HG02610 (cell line): ENCODE data around the gene KRTAP1-3.
"Not testable (repeated sequence)": the region's sequence is repeated elsewhere in the genome, so short reads cannot be mapped to it uniquely, and the experiment has no call there.

ENCODE experiments used
- ATAC-seq: cut with Tn5 transposase; IDR thresholded peaks from one replicate; pipeline ENCODE4 v1.9.1; 2021; ENCODE audit warnings: mild to moderate bottlenecking, moderate library complexity; ENCODE audit not compliant: unreplicated experiment

Gene KRTAP1-3

DNA sequence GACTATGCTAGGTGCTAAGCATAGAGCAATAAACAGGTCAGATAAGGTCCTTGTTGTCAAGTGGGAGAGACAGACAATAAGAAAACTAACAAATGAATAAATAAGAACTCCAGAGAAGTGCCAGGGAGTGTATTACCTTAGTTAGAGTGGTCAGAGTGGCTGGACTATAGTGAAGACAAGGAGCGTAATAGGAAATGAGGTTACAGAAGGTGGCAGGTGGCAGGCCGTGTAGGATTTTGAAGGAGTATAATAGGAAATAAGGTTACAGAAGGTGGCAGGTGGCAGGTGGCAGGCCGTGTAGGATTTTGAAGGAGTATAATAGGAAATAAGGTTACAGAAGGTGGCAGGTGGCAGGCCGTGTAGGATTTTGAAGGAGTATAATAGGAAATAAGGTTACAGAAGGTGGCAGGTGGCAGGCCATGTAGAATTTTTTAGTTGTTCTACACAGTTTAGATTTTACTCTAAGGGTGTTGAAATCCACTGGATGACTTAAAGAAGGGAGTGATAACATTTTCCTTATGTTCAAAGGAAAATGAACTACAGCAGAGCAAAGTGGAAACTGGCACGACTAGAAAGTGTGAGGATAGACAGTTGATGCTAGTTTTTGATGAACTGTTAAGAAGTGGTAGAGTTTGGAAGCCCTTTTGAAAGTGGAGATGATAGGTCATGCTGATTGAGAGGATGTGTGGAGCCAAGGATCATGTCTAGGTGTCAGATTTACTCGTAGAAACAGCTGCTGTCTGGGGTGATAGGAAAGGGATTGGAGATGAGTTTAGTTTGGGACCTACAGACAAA, 22.2 kb downstream of the KRTAP1-3 start:
- ATAC-seq: no peak

DNA sequence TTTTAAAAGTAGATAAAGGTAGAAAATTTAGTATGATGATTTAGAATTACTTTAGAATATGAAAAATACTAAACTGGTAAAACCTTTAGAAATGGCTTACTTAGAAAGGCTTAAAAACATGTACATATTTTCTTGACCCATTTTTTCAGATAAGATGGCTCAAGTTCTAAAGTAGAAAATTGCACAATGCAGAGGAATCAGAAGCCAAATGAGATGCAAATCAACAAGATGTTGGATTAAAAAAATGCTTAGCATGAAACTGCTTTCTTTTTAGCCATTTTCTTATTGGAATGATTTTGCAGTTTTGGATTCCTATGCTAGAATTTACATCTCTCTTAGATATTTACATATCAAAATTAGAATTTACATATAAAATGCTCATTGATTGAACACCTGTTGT, 24.2 kb downstream of the KRTAP1-3 start:
- no peak for ATAC-seq

DNA sequence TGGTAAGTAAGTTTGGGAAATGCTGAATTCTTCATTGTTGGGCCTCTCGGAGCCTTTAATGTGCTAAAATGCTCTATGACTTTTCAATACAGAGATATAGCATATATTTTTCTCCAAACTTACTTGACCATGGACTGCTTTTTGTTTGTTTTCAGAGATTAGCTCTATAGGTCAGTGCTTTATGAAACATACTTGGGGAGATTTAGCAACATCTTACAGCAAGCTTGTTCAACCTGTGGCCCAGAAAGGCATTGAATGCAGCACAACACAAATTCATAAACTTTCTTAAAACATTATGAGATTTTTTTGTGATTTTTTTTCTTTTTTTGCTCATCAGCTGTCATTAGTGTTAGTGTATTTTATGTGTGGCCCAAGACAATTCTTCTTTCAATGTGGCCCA, 24.7 kb downstream of the KRTAP1-3 start:
- no peak for ATAC-seq

DNA sequence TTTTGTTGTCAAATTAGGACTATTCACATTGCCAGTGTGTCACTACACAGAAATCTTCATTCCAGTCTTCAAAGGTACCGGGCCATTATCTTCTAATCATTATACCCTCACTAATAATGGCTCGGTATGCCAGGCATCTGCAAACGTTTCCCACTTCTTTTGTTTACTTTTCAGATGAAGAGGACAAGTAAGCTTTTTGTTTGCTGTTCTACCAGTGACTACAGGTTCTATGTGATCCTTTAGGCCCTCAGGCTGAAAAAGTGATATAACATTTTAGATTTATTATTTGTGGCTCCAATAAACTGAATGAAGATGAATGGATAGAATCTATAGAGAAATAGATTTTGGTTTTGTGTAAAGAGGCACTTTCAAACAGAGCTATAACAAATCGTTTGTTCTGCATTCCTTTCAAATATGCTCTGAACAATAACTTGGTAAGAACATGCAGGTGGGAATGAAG, 25.3 kb downstream of the KRTAP1-3 start:
- ATAC-seq: no peak

DNA sequence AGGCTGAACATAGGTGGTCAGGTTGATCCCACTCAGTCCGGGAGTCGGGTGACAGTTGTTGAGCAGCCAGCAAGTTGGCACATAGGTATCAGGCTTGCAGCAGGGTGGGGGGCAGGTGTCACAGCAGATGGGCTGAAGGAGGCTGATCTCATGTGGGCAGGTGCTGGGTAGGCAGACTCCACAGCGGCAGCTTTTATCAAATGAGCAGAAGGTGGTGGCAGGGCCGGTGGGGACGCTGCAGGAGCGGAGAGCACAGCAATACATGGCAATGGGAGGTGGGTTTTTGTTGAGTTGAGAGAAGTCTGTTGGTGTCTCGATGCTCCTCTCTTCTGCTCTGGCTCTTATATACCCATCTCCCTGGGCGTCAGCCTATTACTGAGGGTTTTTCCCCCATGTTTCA, 25.9 kb downstream of the KRTAP1-3 start, which contains the start of gene KRTAP3-1:
KRTAP3-1 (minus strand) TSS at position 318 of the 400 bp plus-strand sequence; CDS start at position 264, 54 bp downstream.
- ATAC-seq: no peak

DNA sequence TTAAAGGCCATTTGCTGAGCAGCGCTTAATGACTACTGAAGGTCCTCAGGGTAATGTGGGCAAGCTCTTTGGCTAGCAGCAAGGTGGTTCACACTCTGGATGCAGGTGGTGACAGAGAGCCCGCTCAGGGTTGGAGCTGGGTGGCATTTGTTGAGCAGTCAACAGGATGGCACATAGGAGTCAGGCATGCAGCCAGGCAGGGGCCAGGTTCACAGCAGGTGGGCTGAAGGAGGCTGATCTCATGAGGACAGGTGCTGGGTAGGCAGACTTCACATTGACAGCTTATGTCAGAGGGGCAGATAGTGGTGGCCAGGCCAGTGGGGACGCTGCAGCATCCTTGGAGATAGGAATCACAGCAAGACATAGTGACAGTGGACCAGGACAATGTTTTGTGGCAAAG, 30.3 kb downstream of the KRTAP1-3 start:
- ATAC-seq: no peak

DNA sequence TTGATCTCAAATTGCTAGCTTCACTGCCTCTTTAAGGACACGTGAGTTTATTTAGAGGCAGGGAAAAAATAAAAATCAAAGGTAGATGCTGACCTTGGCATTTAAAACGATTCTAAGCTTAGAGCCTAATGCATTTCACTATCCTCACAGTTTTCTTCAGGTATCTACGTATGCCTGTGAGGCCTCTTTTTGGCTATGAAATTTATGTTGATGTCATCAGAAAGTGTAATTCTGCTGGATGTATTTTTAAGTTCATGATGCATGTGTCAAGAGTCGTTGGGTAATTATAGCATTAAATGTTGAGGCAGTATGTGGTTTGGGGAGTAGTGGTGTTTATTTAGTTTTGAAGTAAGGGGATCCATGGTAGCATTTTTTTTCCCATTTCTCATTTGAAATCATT, 30.7 kb downstream of the KRTAP1-3 start:
- ATAC-seq: no peak

DNA sequence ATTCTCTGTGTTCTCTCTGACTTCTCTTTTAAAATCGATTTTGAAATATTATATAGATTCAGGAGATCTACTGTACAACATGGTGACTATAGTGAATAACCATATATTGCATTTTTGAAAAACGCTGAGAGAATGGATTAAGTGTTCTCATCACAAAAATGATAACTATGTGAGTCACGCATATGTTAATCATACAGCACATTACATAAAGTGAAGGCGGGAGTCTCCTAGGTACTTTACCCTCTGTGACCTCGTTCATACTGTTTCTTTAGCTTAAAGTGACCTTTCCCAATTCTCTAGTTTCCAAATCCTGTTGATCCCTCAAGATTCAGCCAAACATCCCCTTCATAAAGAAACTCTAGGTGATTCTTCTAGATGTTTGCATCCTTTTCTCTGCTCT, 31.9 kb downstream of the KRTAP1-3 start:
- ATAC-seq: no peak

DNA sequence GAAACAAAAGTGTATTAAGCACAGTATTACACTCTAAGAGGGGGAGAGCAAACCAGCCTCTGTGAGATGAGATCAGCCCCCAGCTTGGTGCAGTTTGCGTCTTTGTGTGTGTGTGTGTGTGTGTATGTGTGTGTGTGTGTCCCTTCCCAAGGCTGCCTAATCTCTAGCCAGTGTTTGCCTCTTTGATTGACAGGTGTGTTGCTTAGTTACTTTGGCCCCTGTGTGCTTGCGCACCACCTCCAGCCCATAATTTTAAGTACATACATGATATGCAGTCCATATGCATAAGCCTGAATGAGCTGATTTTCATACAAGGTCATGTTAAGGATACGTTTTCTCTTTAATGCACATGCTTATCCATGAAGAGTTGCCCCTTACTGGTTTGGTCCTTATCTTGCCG, 32.9 kb downstream of the KRTAP1-3 start:
- no peak for ATAC-seq

DNA sequence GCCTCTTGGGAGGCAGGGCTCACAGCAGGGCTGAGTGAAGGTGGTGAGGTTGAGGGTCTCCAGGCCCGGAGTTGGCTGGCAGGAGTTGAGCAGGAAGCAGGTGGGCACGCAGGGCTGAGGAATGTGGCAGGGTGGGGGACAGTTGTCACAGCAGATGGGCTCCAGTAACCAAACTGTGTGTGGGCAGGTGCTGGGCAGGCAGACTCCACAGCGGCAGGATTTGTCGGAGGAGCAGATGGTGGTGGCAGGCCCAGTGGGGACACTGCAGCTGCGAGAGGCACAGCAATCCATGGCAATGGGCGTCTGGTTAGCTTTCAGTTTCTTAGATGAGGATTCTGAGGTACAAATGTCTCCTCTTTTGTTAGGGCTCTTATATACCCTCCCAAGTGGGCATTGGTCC, 35.1 kb downstream of the KRTAP1-3 start, which contains the start of gene KRTAP3-2:
KRTAP3-2 (minus strand) TSS at position 344 of the 400 bp plus-strand sequence; CDS start at position 291, 53 bp downstream.
- ATAC-seq: not testable (repeated sequence)

DNA sequence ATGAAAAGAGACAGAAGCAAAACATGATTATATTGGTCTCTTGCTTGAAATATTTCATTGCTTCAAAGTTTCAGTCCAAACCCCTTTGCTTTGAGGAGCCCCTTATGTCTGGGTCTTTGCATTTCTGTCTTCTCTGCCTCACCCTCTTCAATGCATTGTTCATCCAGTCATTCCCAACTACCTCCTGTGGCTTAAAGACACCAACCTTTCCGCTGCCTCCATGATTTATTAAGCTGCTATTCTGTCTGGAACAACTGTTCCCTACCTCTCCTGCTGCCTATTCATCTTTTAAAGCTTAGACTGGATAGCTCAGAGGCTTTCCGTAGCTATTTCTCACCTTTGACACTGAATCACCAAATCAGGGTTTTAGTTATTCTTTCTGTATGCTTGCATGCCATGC, 37.3 kb downstream of the KRTAP1-3 start:
- no peak for ATAC-seq

DNA sequence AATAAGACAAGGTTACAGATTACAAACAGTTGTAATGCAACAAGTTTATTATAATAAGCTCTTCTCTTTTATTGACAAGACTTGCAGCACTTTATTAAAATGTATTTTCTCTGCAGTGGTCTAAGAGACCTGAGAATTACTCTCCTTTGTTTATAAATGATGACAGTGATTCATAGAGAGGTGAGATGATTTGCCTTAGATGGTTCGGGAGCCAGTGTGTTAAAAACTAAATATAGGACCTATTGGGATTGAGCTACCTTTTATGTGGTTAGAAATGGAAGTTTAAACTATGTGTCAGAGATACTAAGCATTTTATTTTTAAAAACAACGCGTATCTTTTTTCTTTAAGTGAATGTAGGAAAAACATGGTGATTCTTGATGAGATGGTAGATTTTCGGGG, 37.8 kb downstream of the KRTAP1-3 start:
- ATAC-seq: no peak

DNA sequence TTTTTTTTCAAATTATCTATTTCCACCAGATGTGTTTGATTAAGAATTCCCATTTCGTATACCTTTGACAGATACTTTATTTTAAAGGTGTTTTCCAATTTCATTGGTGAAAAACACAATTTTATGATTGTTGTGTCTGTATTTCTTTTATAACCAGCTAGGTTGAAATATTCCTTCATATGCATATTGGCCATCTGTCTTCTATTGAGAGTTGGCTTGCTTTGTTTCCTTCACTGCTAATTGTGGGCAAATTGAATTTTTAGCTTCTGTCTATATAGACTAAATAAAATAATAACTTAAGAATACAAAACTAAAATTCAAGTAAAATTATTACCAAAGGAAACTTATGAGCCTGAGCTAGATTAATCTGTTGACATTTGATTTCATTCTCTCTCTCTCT, 39.6 kb downstream of the KRTAP1-3 start:
- no peak for ATAC-seq

DNA sequence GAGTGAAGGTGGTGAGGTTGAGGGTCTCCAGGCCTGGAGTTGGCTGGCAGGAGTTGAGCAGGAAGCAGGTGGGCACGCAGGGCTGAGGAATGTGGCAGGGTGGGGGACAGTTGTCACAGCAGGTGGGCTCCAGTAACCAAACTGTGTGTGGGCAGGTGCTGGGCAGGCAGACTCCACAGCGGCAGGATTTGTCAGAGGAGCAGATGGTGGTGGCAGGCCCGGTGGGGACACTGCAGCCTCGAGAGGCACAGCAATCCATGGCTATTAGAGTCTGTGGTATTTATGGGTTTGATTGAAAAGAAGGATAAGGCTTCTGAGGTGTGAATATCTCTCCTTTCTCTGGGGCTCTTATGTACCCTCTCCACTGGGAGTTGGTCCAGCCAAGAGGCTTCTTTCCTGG, 40.8 kb downstream of the KRTAP1-3 start, which contains the start of gene KRTAP3-3:
KRTAP3-3 (minus strand) TSS at position 326 of the 400 bp plus-strand sequence; CDS start at position 259, 67 bp downstream.
- no peak for ATAC-seq

DNA sequence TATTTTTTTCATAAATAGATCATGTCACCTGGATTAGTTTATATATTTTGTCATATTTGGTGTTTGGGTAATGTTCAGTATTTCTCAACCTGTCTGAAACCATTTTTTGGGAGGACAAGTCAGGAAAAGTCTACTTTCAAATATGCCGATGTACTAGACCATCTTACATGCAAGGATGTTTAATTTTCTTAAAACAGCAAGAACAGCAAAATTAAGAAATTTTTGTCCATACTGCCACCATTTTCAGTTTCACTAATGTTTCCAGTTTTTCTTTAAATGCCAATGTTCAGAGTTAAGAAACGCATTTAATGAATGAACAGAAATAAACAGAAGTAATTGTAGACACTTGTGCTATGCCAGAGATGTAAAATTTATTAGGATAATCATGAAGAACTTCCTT, 41.6 kb downstream of the KRTAP1-3 start:
- no peak for ATAC-seq

DNA sequence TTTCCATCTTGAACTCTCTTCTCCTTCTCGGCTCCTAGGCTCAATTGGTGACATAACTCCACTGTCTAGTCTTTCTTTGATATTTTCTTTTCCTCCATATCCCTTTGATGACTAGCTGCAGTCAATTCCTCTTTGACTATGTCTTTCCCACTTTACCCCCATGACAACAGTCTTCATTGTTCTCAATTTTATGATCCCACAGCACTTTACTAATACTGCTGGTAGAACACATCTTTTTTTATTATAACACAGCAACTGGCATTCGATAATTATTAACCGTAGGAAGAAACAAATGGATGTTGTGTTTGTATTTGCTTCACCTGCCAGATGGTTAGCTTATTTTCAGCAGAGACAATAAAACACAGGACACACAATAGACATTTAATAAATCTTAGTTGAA, 42.0 kb downstream of the KRTAP1-3 start:
- no peak for ATAC-seq

DNA sequence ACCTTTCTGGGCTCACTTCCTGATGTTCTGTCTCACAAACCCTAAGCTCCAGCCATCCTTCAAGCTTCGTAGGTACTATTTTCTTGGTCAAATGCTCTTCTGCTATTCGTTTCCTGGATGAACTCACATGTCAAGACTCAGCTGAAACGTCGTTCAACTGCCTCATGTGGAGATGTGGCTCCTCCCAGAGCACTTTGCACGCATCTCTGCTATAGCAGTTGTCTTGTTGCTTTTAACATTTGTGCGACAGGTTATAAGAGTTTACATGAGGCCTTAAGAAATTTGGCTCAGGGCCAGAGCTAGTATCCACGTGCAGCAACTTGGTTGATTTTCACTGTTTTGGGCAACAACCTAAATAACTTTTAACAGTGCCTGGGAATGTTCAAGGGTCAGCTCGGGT, 47.8 kb downstream of the KRTAP1-3 start:
- no peak for ATAC-seq

DNA sequence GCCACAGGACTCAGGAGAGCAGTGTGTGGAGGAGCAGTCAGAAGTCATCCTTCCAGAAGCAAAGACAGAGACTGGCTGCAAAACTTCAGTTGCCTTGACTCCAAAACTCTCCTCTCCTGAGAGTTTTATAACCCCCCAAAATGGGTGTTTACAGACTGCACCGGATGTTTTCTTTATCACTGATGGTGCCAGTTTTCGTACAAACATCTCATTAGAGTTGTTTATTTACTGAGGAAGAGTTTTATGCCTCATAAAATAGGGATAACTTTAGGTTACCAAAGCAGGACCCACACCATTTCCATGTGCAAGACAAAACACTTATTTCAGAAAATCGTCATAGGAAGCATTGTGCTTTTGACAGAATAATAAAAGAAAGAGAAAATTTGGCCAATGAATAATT, 50.4 kb downstream of the KRTAP1-3 start, which contains the start of gene KRT40:
KRT40 (minus strand) TSS at position 101 of the 400 bp plus-strand sequence; CDS start at position 48, 53 bp downstream.
- ATAC-seq: no peak
